Endothelial cell of umbilical vein (primary cell): ENCODE measurements around the gene SURF1. TPM values are rescaled to one million over a fixed set of nuclear protein-coding genes. Genes with fewer than 3 reads are reported as not detected.

Experiments used
- BruUV-seq: library from RNA; stranded (reverse); fragments of 400-500 nt; replicated peaks from 2 replicates; lab custom pipeline; 2021; lab: Mats Ljungman, UMichigan
- CTCF ChIA-PET: fragments of 300-600, 350-600 bp; sonication (Branson Sonifier 250); formaldehyde crosslinking; loops from one replicate; lab custom pipeline; 2021; ENCODE audit warnings: antibody characterized with exemption, inconsistent platforms; lab: Charles Lee
- POLR2A ChIA-PET: fragments of 300-600, 350-600 bp; sonication (Branson Sonifier 250); formaldehyde crosslinking; loops from one replicate; lab custom pipeline; 2021; ENCODE audit warnings: antibody characterized with exemption, inconsistent platforms; lab: Charles Lee
- DNase-seq: peaks from one replicate; pipeline ENCODE4 v3.0.0-alpha.2; 2011; ENCODE audit warnings: low read depth, low spot score
- FAIRE-seq: peaks from 2 replicates; lab custom pipeline; 2011; peaks lifted over from hg19 to GRCh38; lab: Jason Lieb, UNC
- H2AFZ ChIP-seq: 2 replicates; pipeline ENCODE4 v1.6.0; 2012; ENCODE audit warnings: low read depth, low read length, control low read depth, inconsistent platforms
- H3K27ac ChIP-seq: 2 replicates; pipeline ENCODE4 v1.5.1; 2011; ENCODE audit warnings: low read depth, mild to moderate bottlenecking, control low read depth, low read length, moderate library complexity; ENCODE audit not compliant: insufficient read depth
- H3K27me3 ChIP-seq, 2 experiments: 2 replicates each; pipeline versions ENCODE4 v1.6.0 to v1.6.1; 2011; ENCODE audit warnings: low read length in 2 of 2, mixed read lengths in 1 of 2; ENCODE audit not compliant: control insufficient read depth in 2 of 2, insufficient read depth in 2 of 2
- H3K36me3 ChIP-seq, 2 experiments: 2 replicates in 1 of 2; 3 replicates in 1 of 2; pipeline ENCODE4 v1.5.1; 2011; ENCODE audit warnings: low read length in 2 of 2, mild to moderate bottlenecking in 1 of 2, moderate library complexity in 1 of 2; ENCODE audit not compliant: control insufficient read depth in 2 of 2, insufficient read depth in 2 of 2; ENCODE audit errors: extremely low read depth in 1 of 2
- H3K4me1 ChIP-seq: 3 replicates; pipeline ENCODE4 v1.5.1; 2011; ENCODE audit warnings: mild to moderate bottlenecking, low read length; ENCODE audit not compliant: control insufficient read depth, insufficient read depth; ENCODE audit errors: extremely low read depth
- H3K4me2 ChIP-seq: 2 replicates; pipeline ENCODE4 v1.6.1; 2011; ENCODE audit warnings: low read length, control low read depth, mixed read lengths; ENCODE audit not compliant: insufficient read depth
- H3K4me3 ChIP-seq, 3 experiments: fragments of 200-600 bp in 1 of 3; sonication (generic), shearing (Covaris generic) in 1 of 3; replicated peaks in 1 of 3; 2 replicates each; pipeline ENCODE4 v1.5.1; 2011 to 2016; ENCODE audit warnings: control low read depth in 3 of 3, low read length in 3 of 3, mild to moderate bottlenecking in 2 of 3, inconsistent platforms in 1 of 3, low read depth in 1 of 3, moderate library complexity in 1 of 3; ENCODE audit not compliant: insufficient read depth in 1 of 3
- H3K79me2 ChIP-seq: 2 replicates; pipeline ENCODE4 v1.6.0; 2012; ENCODE audit warnings: low read length, inconsistent platforms; ENCODE audit not compliant: control insufficient read depth, insufficient read depth
- H3K9ac ChIP-seq: replicated peaks from 2 replicates; pipeline ENCODE3; 2011; ENCODE audit warnings: low read length, control low read depth; ENCODE audit not compliant: insufficient read depth; ENCODE audit errors: extremely low read depth
- H3K9me1 ChIP-seq: replicated peaks from 3 replicates; pipeline ENCODE4 v1.6.0; 2011; ENCODE audit warnings: mild to moderate bottlenecking, low read length; ENCODE audit not compliant: control insufficient read depth, insufficient read depth; ENCODE audit errors: extremely low read depth
- H3K9me3 ChIP-seq: replicated peaks from 2 replicates; pipeline ENCODE4 v1.5.1; 2012; ENCODE audit warnings: low read length, inconsistent platforms; ENCODE audit not compliant: control insufficient read depth, insufficient read depth
- H4K20me1 ChIP-seq: replicated peaks from 2 replicates; pipeline ENCODE3; 2011; ENCODE audit warnings: mild to moderate bottlenecking, low read length; ENCODE audit not compliant: control insufficient read depth, insufficient read depth; ENCODE audit errors: extremely low read depth
- CTCF ChIP-seq, 2 donors: IDR thresholded peaks; 1 replicate in 1 of 2; 2 replicates in 1 of 2; pipeline ENCODE4 v1.5.1; 2011; ENCODE audit warnings: low read length in 2 of 2, mild to moderate bottlenecking in 2 of 2, moderate library complexity in 2 of 2, control low read depth in 1 of 2, inconsistent platforms in 1 of 2, low read depth in 1 of 2; ENCODE audit not compliant: insufficient read depth in 1 of 2; ENCODE audit errors: extremely low read depth in 1 of 2
- EZH2 ChIP-seq: IDR thresholded peaks from 2 replicates; pipeline ENCODE4 v1.6.1; 2012; ENCODE audit warnings: borderline replicate concordance, low read depth, mild to moderate bottlenecking, moderate library complexity, low read length, inconsistent platforms; ENCODE audit not compliant: severe bottlenecking
- FOS ChIP-seq: IDR thresholded peaks from 2 replicates; pipeline ENCODE4 v1.6.1; 2011; ENCODE audit warnings: mild to moderate bottlenecking, low read length, moderate library complexity, borderline replicate concordance; ENCODE audit not compliant: insufficient read depth
- GATA2 ChIP-seq: IDR thresholded peaks from 2 replicates; pipeline ENCODE4 v1.7.0; 2011; ENCODE audit warnings: low read depth, mild to moderate bottlenecking, moderate library complexity, mixed read lengths, low read length; ENCODE audit not compliant: insufficient read length, insufficient read depth
- JUN ChIP-seq: IDR thresholded peaks from 2 replicates; pipeline ENCODE4 v1.6.1; 2011; ENCODE audit warnings: borderline replicate concordance, low read depth; ENCODE audit not compliant: insufficient read length, insufficient read depth
- MAX ChIP-seq: IDR thresholded peaks from 2 replicates; pipeline ENCODE4 v1.6.1; 2011; ENCODE audit not compliant: insufficient read depth, insufficient read length
- MYC ChIP-seq: IDR thresholded peaks from one replicate; pipeline ENCODE4 v1.6.1; 2011; ENCODE audit warnings: mild to moderate bottlenecking, low read depth, low read length
- POLR2A ChIP-seq: IDR thresholded peaks from 2 replicates; pipeline ENCODE4 v1.6.1; 2012; ENCODE audit warnings: low read depth, mild to moderate bottlenecking, control low read depth, low read length
- POLR2AphosphoS5 ChIP-seq: IDR thresholded peaks from 2 replicates; pipeline ENCODE4 v1.6.1; 2012; ENCODE audit warnings: low read depth, mild to moderate bottlenecking, control low read depth, low read length, moderate library complexity; ENCODE audit not compliant: insufficient read depth
- dilution Hi-C: fragments of 300-500 bp; cut with MboI; formaldehyde crosslinking; loops from one replicate; pipeline ENCODE4 v1.15.0; 2019; ENCODE audit warnings: low sequenced_read_pairs; ENCODE audit not compliant: extremely low pct_ligation_motif_present
- intact Hi-C: fragments of 100-400 bp; cut with micrococcal nuclease; formaldehyde crosslinking; loops from one replicate; pipeline ENCODE4 v1.10.0; 2022
- polyA plus RNA-seq, 4 experiments: library from polyadenylated mRNA; depleted of rRNA in 3 of 4; stranded (reverse) in 3 of 4; unstranded in 1 of 4; fragments of >200 nt; gene quantifications; 2 replicates each; pipeline versions ENCODE4 v1.2.1 to v1.2.3, GENCODE V29; 2011 to 2012; ENCODE audit warnings: missing spikeins in 1 of 4
- total RNA-seq: library from RNA; stranded (reverse); gene quantifications from 2 replicates; pipeline ENCODE4 v1.2.3, GENCODE V29; 2021

The SURF1 gene
- total and polyA plus RNA-seq, 2 donors (not counting 3 experiments of a cell fraction or from before 2014, with no cell fraction given), result 22.8 to 27.1 TPM

GRCh38 chr9:133384736-133385321 is 28.5 kb upstream of the SURF1 start:
- no TSS peak for BruUV-seq
- CTCF ChIA-PET, result no interaction called here
- FAIRE-seq (no peak), DNase-seq (no peak)
- intact Hi-C loops (no loop called here), dilution Hi-C loops (no loop called here)
- Histone ChIP-seq H3K4me2 (no peak overlapping the region), H3K27me3 (no peaks in the 10 kb centered on the region), H3K9ac (no peak overlapping the region), H3K4me3 (no peak overlapping the region), H3K9me1 (no peaks in the 10 kb centered on the region), H3K79me2 (no peaks in the 10 kb centered on the region), H3K4me1 (no peaks in the 10 kb centered on the region), H3K36me3 (no peaks in the 10 kb centered on the region), H2AFZ (no peak overlapping the region), H3K9me3 (no peaks in the 10 kb centered on the region), H4K20me1 (no peaks in the 10 kb centered on the region), H3K27ac (no peak overlapping the region)
- TF ChIP-seq FOS, result no peak
- POLR2A ChIA-PET, result no interaction called here

GRCh38 chr9:133383438-133383837 is 27.2 kb upstream of the SURF1 start:
- H3K79me2 ChIP-seq, result no peaks in the 10 kb centered on the region
- no peak overlapping the region for H3K4me3 ChIP-seq
- H3K9ac ChIP-seq, result no peak overlapping the region
- POLR2A ChIA-PET, result no interaction called here
- no peak overlapping the region for H3K4me2 ChIP-seq
- TF ChIP-seq POLR2AphosphoS5, result no peak
- no peak for TF ChIP-seq FOS
- no peak for TF ChIP-seq POLR2A
- no peak for TF ChIP-seq CTCF (IDR thresholded peaks at IDR 0.05; ENCODE audit: extremely low read depth in 1 of 2, insufficient read depth in 1 of 2, low read depth in 1 of 2, low read length in 2 of 2)
- TF ChIP-seq MAX, result no peak
- TF ChIP-seq MYC, result no peak
- no peak for TF ChIP-seq JUN
- no peak for TF ChIP-seq EZH2
- no peak for TF ChIP-seq GATA2
- dilution Hi-C loops (no loop called here), intact Hi-C loops (no loop called here)
- no peaks in the 10 kb centered on the region for H3K9me1 ChIP-seq
- H2AFZ ChIP-seq, result no peak overlapping the region
- FAIRE-seq, result no peak
- H3K4me1 ChIP-seq, result no peaks in the 10 kb centered on the region
- H3K9me3 ChIP-seq, result no peaks in the 10 kb centered on the region
- no peaks in the 10 kb centered on the region for H4K20me1 ChIP-seq
- H3K27ac ChIP-seq, result no peak overlapping the region
- no peaks in the 10 kb centered on the region for H3K36me3 ChIP-seq
- DNase-seq, result no peak
- no peaks in the 10 kb centered on the region for H3K27me3 ChIP-seq
- CTCF ChIA-PET, result no interaction called here
- BruUV-seq, result no TSS peak
